GM12878 (cell line): ENCODE measurements around the gene WWTR1. TPM values are rescaled to one million over a fixed set of nuclear protein-coding genes. Genes with fewer than 3 reads are reported as not detected.

ENCODE experiments used
- ATAC-seq: fragments of 200-7000 bp; cut with Tn5 transposase; 3 replicates; pipeline ENCODE4 v1.9.1; 2020; ENCODE audit warnings: mild to moderate bottlenecking, moderate library complexity
- BruUV-seq: library from RNA; stranded (reverse); fragments of 400-500 nt; replicated peaks from 2 replicates; lab custom pipeline; 2021; lab: Mats Ljungman, UMichigan
- CTCF ChIA-PET: fragments of 300-600 bp; sonication (Branson Sonifier 250); formaldehyde crosslinking; extraction: SDS; loops from one replicate; lab custom pipeline; 2021; ENCODE audit warnings: inconsistent platforms; lab: Yijun Ruan, JAX
- POLR2A ChIA-PET: fragments of 350-600 bp; formaldehyde crosslinking; extraction: SDS; loops from one replicate; lab custom pipeline; 2021; ENCODE audit warnings: inconsistent platforms; lab: Charles Lee
- RAD21 ChIA-PET: fragments of 300-600 bp; sonication (Branson Sonifier 250); formaldehyde crosslinking; loops from one replicate; lab custom pipeline; 2023; ENCODE audit warnings: antibody characterized with exemption; ENCODE audit not compliant: unreplicated experiment; lab: Charles Lee
- SMC1A ChIA-PET: fragments of 300-600 bp; sonication (Branson Sonifier 250); formaldehyde crosslinking; loops from one replicate; lab custom pipeline; 2023; ENCODE audit not compliant: unreplicated experiment, uncharacterized antibody; lab: Charles Lee
- DNase-seq: peaks from one replicate; pipeline ENCODE4 v3.0.0-alpha.2; 2011; ENCODE audit warnings: low read depth, low spot score
- FAIRE-seq: peaks from 3 replicates; lab custom pipeline; 2011; peaks lifted over from hg19 to GRCh38; lab: Jason Lieb, UNC
- H2AFZ ChIP-seq: 2 replicates; pipeline ENCODE4 v1.6.0; 2011; ENCODE audit warnings: low read depth, low read length, control low read depth; ENCODE audit not compliant: control insufficient read depth
- H3K27ac ChIP-seq: 2 replicates; pipeline ENCODE4 v1.5.1; 2011; ENCODE audit warnings: control low read depth; ENCODE audit not compliant: control insufficient read depth, insufficient read depth
- H3K27me3 ChIP-seq, 2 experiments: replicated peaks in 1 of 2; 2 replicates each; pipeline versions ENCODE4 v1.6.0 to v1.6.1; 2011; ENCODE audit warnings: low read length in 1 of 2; ENCODE audit not compliant: control insufficient read depth in 2 of 2, insufficient read depth in 2 of 2
- H3K36me3 ChIP-seq, 2 experiments: 2 replicates each; pipeline ENCODE4 v1.5.1; 2011; ENCODE audit warnings: low read length in 1 of 2; ENCODE audit not compliant: control insufficient read depth in 2 of 2, insufficient read depth in 2 of 2
- H3K4me1 ChIP-seq: 2 replicates; pipeline ENCODE4 v1.6.1; 2011; ENCODE audit warnings: mild to moderate bottlenecking, low read length, moderate library complexity, mixed read lengths; ENCODE audit not compliant: control insufficient read depth, insufficient read depth
- H3K4me2 ChIP-seq: 2 replicates; pipeline ENCODE4 v1.6.0; 2011; ENCODE audit warnings: control low read depth; ENCODE audit not compliant: control insufficient read depth, insufficient read depth
- H3K4me3 ChIP-seq: fragments of 200-600 bp; sonication (generic); 2 replicates; pipeline ENCODE4 v1.5.1; 2016
- H3K79me2 ChIP-seq: 2 replicates; pipeline ENCODE4 v1.6.0; 2011; ENCODE audit warnings: low read length; ENCODE audit not compliant: control insufficient read depth, insufficient read depth
- H3K9ac ChIP-seq: 2 replicates; pipeline ENCODE4 v1.8.0; 2011; ENCODE audit warnings: low read length, control low read depth, mixed read lengths; ENCODE audit not compliant: control insufficient read depth, insufficient read depth
- H3K9me3 ChIP-seq: replicated peaks from 3 replicates; pipeline ENCODE4 v1.5.1; 2011; ENCODE audit warnings: mild to moderate bottlenecking, low read length; ENCODE audit not compliant: control insufficient read depth, insufficient read depth
- H4K20me1 ChIP-seq: 2 replicates; pipeline ENCODE4 v1.6.0; 2011; ENCODE audit not compliant: control insufficient read depth, insufficient read depth
- BRCA1 ChIP-seq: IDR thresholded peaks from 2 replicates; pipeline ENCODE4 v1.6.1; 2011; ENCODE audit warnings: low read depth, low read length, improper control_type of control experiment
- CUX1 ChIP-seq: IDR thresholded peaks from 2 replicates; pipeline ENCODE4 v1.6.1; 2012; ENCODE audit warnings: improper control_type of control experiment, low read depth, low read length; ENCODE audit not compliant: insufficient replicate concordance
- EED ChIP-seq: sonication (generic); IDR thresholded peaks from 2 replicates; pipeline ENCODE4 v1.6.1; 2016; ENCODE audit warnings: antibody characterized with exemption, low read depth
- ETV6 ChIP-seq, 2 experiments: fragments of 450-650 bp in 1 of 2; IDR thresholded peaks in 1 of 2; conservative IDR thresholded peaks in 1 of 2; 2 replicates each; pipeline ENCODE4 v1.6.1; 2014; ENCODE audit warnings: antibody characterized with exemption in 1 of 2, borderline replicate concordance in 1 of 2, low read depth in 1 of 2, mild to moderate bottlenecking in 1 of 2, moderate library complexity in 1 of 2
- FOS ChIP-seq: IDR thresholded peaks from 3 replicates; pipeline ENCODE4 v1.6.1; 2011; ENCODE audit warnings: borderline replicate concordance; ENCODE audit not compliant: insufficient read length; ENCODE audit errors: extremely low read depth
- HCFC1 ChIP-seq: fragments of 150-350 bp; IDR thresholded peaks from 2 replicates; pipeline ENCODE4 v1.6.1; 2014; ENCODE audit warnings: low read length
- HDGF ChIP-seq: fragments of 450-650 bp; IDR thresholded peaks from 2 replicates; pipeline ENCODE4 v1.6.1; 2016; ENCODE audit warnings: antibody characterized with exemption
- MEF2A ChIP-seq: IDR thresholded peaks from 2 replicates; pipeline ENCODE4 v1.6.1; 2011; ENCODE audit warnings: low read depth, mild to moderate bottlenecking, low read length, moderate library complexity; ENCODE audit not compliant: insufficient read depth
- PAX8 ChIP-seq: fragments of 450-650 bp; IDR thresholded peaks from 2 replicates; pipeline ENCODE4 v1.6.1; 2017; ENCODE audit warnings: mild to moderate bottlenecking, moderate library complexity
- POLR2AphosphoS5 ChIP-seq: IDR thresholded peaks from 2 replicates; pipeline ENCODE4 v1.6.1; 2011; ENCODE audit warnings: mild to moderate bottlenecking, low read length, inconsistent platforms
- RBBP5 ChIP-seq: fragments of 200-600 bp; sonication (generic); conservative IDR thresholded peaks from 2 replicates; pipeline ENCODE4 v1.6.1; 2016
- SIX5 ChIP-seq: IDR thresholded peaks from 2 replicates; pipeline ENCODE4 v1.6.1; 2011; ENCODE audit warnings: mild to moderate bottlenecking, low read depth, low read length, moderate library complexity; ENCODE audit not compliant: severe bottlenecking
- TARDBP ChIP-seq: IDR thresholded peaks from 2 replicates; pipeline ENCODE4 v1.6.1; 2016; ENCODE audit warnings: borderline replicate concordance
- TCF7 ChIP-seq: IDR thresholded peaks from 2 replicates; pipeline ENCODE4 v1.6.1; 2014; ENCODE audit warnings: antibody characterized with exemption, borderline replicate concordance
- ZNF207 ChIP-seq: fragments of 450-650 bp; IDR thresholded peaks from 2 replicates; pipeline ENCODE4 v1.6.1; 2014; ENCODE audit warnings: antibody characterized with exemption, mild to moderate bottlenecking, borderline replicate concordance
- ZNF217 ChIP-seq: fragments of 450-650 bp; IDR thresholded peaks from 2 replicates; pipeline ENCODE4 v1.6.1; 2017; ENCODE audit warnings: antibody characterized with exemption, mild to moderate bottlenecking
- WGBS: methylation state at CpG from one replicate; pipeline ENCODE4 v1.1.6; 2016; ENCODE audit warnings: low lambda C conversion rate; ENCODE audit not compliant: insufficient replicate concordance, insufficient coverage; ENCODE audit errors: missing lambda C conversion rate; 5-methylcytosine and 5-hydroxymethylcytosine counted together
- in situ Hi-C: fragments of 300-500 bp; cut with MboI; formaldehyde crosslinking; loops from 9 replicates; pipeline ENCODE4 v1.14.3; 2018; ENCODE audit warnings: mixed read lengths
- intact Hi-C: fragments of 100-400 bp; cut with micrococcal nuclease; formaldehyde crosslinking; loops from one replicate; pipeline ENCODE4 v1.14.2; 2022; ENCODE audit not compliant: unreplicated experiment
- polyA plus RNA-seq, 11 experiments: library from polyadenylated mRNA; depleted of rRNA in 4 of 11; unstranded in 6 of 11; stranded (reverse) in 5 of 11; fragments of >200 nt; fragmentation: Nextera tagmentation in 4 of 11; fragmentation: Illumina TruSeq in 1 of 11; extraction: Ambion mirVana in 4 of 11; extraction: Trizol in 1 of 11; gene quantifications; 1 replicate in 1 of 11; 2 replicates in 10 of 11; pipeline versions ENCODE4 v1.2.1 to v1.2.3, GENCODE V29; 2011 to 2016; ENCODE audit warnings: inconsistent platforms in 2 of 11, missing spikeins in 2 of 11, low read depth in 1 of 11
- total RNA-seq, 4 experiments: library from RNA; depleted of rRNA in 3 of 4; stranded (reverse); fragments of >200 nt in 3 of 4; fragmentation: Illumina TruSeq in 1 of 4; extraction: Trizol in 1 of 4; gene quantifications; 2 replicates each; pipeline versions ENCODE4 v1.2.1 to v1.2.3, GENCODE V29; 2013 to 2021
- TF ChIP-seq, protein P1 (sequence below): IDR thresholded peaks from 2 replicates; pipeline ENCODE4 v1.6.1; 2012; ENCODE audit warnings: low read depth, low read length, improper control_type of control experiment

WWTR1 gene
- total and polyA plus RNA-seq, 10 of the 15 experiments (the other 5 are each of a cell fraction or from before 2014, with no cell fraction given) = 2.5 to 18.5 (median 5.8) TPM

DNA sequence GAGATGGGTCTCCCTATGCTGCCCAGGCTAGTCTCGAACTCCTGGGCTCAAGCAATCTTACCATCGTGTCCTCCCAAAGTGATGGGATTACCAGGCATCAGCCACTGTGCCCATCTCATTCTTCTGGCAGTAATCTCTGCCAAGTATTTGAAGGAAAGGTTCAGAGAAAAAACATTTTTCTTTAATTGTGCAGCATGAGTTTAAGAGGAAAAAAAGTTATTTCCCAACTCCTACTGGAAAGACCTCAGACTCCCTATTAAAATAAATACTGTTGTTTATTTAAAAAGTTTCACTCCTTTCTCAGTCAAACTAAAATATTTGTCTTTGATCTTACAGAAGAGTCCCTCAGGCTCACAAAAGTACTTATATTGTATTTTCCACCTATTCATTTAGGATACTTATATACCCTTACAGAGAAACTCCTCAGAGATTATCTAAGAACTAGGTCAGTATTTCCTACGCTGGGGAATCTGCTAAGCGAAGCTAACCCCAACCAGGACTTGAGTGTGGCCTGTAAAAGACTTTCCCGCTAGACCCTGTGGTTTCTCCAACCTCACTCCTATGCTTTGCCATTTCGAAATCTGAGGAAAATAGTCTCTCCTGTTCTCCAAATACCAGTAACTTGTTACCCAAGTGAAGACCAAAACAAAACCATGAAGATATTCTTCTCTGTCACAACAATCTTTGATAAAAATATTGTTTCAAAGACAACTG, 28.7 kb downstream of the WWTR1 start (continued):
- no peak for TF ChIP-seq CUX1

- Histone ChIP-seq H3K4me2 (no peak overlapping the region), H4K20me1 (no peaks in the 10 kb centered on the region), H3K4me3 (no peak overlapping the region), H3K36me3 (no peaks in the 10 kb centered on the region; a peak in 1 of 4 replicates), H3K27ac (no peak overlapping the region), H2AFZ (no peak overlapping the region), H3K4me1 (peaks cover 5% of the 10 kb centered on the region), H3K9ac (no peak overlapping the region), H3K27me3 (no peaks in the 10 kb centered on the region), H3K79me2 (peaks cover 7% of the 10 kb centered on the region), H3K9me3 (peaks cover 3% of the 10 kb centered on the region; the same call in 2 of the 3 replicates)
- no peak for DNase-seq
- BruUV-seq = no TSS peak
- in situ Hi-C loops (no loop called here), intact Hi-C loops (no loop called here)
- RAD21 ChIA-PET = interaction anchor here (0.5 to 3.0 kb wide), 2 partner anchors 31 to 33 kb away, joined by 3 to 8 read pairs; partner anchors contain the start of gene WWTR1
- CTCF ChIA-PET = interaction anchor here (1.0 to 2.0 kb wide), 4 partner anchors 26 to 96 kb away, joined by 3 to 4 read pairs (median 4); no protein-coding TSS in a partner anchor
- SMC1A ChIA-PET = interaction anchor here (0.8 to 2.0 kb wide), 4 partner anchors 8 to 32 kb away, joined by 3 to 4 read pairs (median 3); no protein-coding TSS in a partner anchor
- POLR2A ChIA-PET = interaction anchor here (1.1 kb wide), 1 partner anchor 14 kb away, joined by 3 read pairs; no protein-coding TSS in a partner anchor
- no peak for FAIRE-seq
- WGBS = 74% methylated on average over 4 of the region's 4 CpGs
- ATAC-seq = no peak
- TF ChIP-seq ZNF217 (no peak), HDGF (no peak), MEF2A (no peak), ETV6 (conservative IDR thresholded peaks at IDR 0.05 in 1 of 2, IDR thresholded peaks at IDR 0.05 in 1 of 2; ENCODE audit: borderline replicate concordance in 1 of 2, low read depth in 1 of 2) (no peak), RBBP5 (no peak), PAX8 (no peak), ZNF207 (no peak), FOS (no peak), BRCA1 (no peak), TCF7 (no peak), SIX5 (no peak), POLR2AphosphoS5 (no peak), HCFC1 (no peak), TARDBP (no peak), EED (no peak)
- TF ChIP-seq, protein P1, sequence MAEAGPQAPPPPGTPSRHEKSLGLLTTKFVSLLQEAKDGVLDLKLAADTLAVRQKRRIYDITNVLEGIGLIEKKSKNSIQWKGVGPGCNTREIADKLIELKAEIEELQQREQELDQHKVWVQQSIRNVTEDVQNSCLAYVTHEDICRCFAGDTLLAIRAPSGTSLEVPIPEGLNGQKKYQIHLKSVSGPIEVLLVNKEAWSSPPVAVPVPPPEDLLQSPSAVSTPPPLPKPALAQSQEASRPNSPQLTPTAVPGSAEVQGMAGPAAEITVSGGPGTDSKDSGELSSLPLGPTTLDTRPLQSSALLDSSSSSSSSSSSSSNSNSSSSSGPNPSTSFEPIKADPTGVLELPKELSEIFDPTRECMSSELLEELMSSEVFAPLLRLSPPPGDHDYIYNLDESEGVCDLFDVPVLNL = no peak
Measured at GRCh38 chr3:149626671-149627070, 31.2 kb downstream of the WWTR1 start.
